ENCODE measurements around the gene TMEM119. TPM values are rescaled to one million over a fixed set of nuclear protein-coding genes. Genes with fewer than 3 reads are reported as not detected.

TMEM119 gene
- total and polyA plus RNA-seq, 10 of the 15 experiments (the other 5 are each of a cell fraction or from before 2014, with no cell fraction given), result 0.11 to 0.44 (median 0.19) TPM; not detected in 5

- TF ChIP-seq, protein P1, sequence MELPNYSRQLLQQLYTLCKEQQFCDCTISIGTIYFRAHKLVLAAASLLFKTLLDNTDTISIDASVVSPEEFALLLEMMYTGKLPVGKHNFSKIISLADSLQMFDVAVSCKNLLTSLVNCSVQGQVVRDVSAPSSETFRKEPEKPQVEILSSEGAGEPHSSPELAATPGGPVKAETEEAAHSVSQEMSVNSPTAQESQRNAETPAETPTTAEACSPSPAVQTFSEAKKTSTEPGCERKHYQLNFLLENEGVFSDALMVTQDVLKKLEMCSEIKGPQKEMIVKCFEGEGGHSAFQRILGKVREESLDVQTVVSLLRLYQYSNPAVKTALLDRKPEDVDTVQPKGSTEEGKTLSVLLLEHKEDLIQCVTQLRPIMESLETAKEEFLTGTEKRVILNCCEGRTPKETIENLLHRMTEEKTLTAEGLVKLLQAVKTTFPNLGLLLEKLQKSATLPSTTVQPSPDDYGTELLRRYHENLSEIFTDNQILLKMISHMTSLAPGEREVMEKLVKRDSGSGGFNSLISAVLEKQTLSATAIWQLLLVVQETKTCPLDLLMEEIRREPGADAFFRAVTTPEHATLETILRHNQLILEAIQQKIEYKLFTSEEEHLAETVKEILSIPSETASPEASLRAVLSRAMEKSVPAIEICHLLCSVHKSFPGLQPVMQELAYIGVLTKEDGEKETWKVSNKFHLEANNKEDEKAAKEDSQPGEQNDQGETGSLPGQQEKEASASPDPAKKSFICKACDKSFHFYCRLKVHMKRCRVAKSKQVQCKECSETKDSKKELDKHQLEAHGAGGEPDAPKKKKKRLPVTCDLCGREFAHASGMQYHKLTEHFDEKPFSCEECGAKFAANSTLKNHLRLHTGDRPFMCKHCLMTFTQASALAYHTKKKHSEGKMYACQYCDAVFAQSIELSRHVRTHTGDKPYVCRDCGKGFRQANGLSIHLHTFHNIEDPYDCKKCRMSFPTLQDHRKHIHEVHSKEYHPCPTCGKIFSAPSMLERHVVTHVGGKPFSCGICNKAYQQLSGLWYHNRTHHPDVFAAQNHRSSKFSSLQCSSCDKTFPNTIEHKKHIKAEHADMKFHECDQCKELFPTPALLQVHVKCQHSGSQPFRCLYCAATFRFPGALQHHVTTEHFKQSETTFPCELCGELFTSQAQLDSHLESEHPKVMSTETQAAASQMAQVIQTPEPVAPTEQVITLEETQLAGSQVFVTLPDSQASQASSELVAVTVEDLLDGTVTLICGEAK (IDR thresholded peaks at IDR 0.05; ENCODE audit: borderline replicate concordance), result no peak
- TF ChIP-seq CREB1 (IDR thresholded peaks at IDR 0.05; ENCODE audit: low read depth) (peak; percentile 31; the same call in 1 of the 2 replicates), CBFB (IDR thresholded peaks at IDR 0.05; ENCODE audit: low read depth) (peak; percentile 98), SMC3 (IDR thresholded peaks at IDR 0.05; ENCODE audit: borderline replicate concordance, low read length) (no peak; the same call in 1 of the 2 replicates), EED (IDR thresholded peaks at IDR 0.05; ENCODE audit: low read depth) (peak; percentile 95), PBX3 (IDR thresholded peaks at IDR 0.05; ENCODE audit: insufficient replicate concordance, low read depth, low read length) (no peak), POU2F2 (IDR thresholded peaks at IDR 0.05; ENCODE audit: borderline replicate concordance, low read depth, low read length) (peak; percentile 84; the same call in 2 of the 3 replicates), MEF2A (IDR thresholded peaks at IDR 0.05; ENCODE audit: insufficient read depth, low read depth, low read length) (peak; percentile 75; the same call in 1 of the 2 replicates), HCFC1 (IDR thresholded peaks at IDR 0.05; ENCODE audit: low read length) (no peak), ZNF24 (IDR thresholded peaks at IDR 0.05) (peak; percentile 70; the same call in 1 of the 2 replicates), CHD2 (IDR thresholded peaks at IDR 0.05; ENCODE audit: borderline replicate concordance, low read depth, low read length) (peak; percentile 88), POLR2AphosphoS2 (IDR thresholded peaks at IDR 0.05; ENCODE audit: low read depth, low read length) (no peak), CREM (IDR thresholded peaks at IDR 0.05; ENCODE audit: low read depth) (peak; percentile 92)
- TF ChIP-seq, protein P2, sequence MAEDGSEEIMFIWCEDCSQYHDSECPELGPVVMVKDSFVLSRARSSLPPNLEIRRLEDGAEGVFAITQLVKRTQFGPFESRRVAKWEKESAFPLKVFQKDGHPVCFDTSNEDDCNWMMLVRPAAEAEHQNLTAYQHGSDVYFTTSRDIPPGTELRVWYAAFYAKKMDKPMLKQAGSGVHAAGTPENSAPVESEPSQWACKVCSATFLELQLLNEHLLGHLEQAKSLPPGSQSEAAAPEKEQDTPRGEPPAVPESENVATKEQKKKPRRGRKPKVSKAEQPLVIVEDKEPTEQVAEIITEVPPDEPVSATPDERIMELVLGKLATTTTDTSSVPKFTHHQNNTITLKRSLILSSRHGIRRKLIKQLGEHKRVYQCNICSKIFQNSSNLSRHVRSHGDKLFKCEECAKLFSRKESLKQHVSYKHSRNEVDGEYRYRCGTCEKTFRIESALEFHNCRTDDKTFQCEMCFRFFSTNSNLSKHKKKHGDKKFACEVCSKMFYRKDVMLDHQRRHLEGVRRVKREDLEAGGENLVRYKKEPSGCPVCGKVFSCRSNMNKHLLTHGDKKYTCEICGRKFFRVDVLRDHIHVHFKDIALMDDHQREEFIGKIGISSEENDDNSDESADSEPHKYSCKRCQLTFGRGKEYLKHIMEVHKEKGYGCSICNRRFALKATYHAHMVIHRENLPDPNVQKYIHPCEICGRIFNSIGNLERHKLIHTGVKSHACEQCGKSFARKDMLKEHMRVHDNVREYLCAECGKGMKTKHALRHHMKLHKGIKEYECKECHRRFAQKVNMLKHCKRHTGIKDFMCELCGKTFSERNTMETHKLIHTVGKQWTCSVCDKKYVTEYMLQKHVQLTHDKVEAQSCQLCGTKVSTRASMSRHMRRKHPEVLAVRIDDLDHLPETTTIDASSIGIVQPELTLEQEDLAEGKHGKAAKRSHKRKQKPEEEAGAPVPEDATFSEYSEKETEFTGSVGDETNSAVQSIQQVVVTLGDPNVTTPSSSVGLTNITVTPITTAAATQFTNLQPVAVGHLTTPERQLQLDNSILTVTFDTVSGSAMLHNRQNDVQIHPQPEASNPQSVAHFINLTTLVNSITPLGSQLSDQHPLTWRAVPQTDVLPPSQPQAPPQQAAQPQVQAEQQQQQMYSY (CRISPR knock-in tag; IDR thresholded peaks at IDR 0.05), result no peak
- TF ChIP-seq, protein P3, sequence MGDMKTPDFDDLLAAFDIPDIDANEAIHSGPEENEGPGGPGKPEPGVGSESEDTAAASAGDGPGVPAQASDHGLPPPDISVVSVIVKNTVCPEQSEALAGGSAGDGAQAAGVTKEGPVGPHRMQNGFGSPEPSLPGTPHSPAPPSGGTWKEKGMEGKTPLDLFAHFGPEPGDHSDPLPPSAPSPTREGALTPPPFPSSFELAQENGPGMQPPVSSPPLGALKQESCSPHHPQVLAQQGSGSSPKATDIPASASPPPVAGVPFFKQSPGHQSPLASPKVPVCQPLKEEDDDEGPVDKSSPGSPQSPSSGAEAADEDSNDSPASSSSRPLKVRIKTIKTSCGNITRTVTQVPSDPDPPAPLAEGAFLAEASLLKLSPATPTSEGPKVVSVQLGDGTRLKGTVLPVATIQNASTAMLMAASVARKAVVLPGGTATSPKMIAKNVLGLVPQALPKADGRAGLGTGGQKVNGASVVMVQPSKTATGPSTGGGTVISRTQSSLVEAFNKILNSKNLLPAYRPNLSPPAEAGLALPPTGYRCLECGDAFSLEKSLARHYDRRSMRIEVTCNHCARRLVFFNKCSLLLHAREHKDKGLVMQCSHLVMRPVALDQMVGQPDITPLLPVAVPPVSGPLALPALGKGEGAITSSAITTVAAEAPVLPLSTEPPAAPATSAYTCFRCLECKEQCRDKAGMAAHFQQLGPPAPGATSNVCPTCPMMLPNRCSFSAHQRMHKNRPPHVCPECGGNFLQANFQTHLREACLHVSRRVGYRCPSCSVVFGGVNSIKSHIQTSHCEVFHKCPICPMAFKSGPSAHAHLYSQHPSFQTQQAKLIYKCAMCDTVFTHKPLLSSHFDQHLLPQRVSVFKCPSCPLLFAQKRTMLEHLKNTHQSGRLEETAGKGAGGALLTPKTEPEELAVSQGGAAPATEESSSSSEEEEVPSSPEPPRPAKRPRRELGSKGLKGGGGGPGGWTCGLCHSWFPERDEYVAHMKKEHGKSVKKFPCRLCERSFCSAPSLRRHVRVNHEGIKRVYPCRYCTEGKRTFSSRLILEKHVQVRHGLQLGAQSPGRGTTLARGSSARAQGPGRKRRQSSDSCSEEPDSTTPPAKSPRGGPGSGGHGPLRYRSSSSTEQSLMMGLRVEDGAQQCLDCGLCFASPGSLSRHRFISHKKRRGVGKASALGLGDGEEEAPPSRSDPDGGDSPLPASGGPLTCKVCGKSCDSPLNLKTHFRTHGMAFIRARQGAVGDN (IDR thresholded peaks at IDR 0.05), result peak; percentile 60
These were observed 19.3 kb upstream of the TMEM119 start (continued) for GRCh38 chr12:108616941-108617858.

Measured in GM12878 (cell line).